Keratinocyte (primary cell): ENCODE measurements around the gene VPS26B. TPM values are rescaled to one million over a fixed set of nuclear protein-coding genes. Genes with fewer than 3 reads are reported as not detected.

Source experiments
- DNase-seq: peaks from one replicate; pipeline ENCODE4 v3.0.0-alpha.2; 2011; ENCODE audit warnings: low read depth, missing footprints, low spot score
- FAIRE-seq: peaks from 2 replicates; lab custom pipeline; 2011; peaks lifted over from hg19 to GRCh38; lab: Jason Lieb, UNC
- H2AFZ ChIP-seq: 2 replicates; pipeline ENCODE4 v1.6.0; 2012; ENCODE audit warnings: low read length, control low read depth, inconsistent platforms; ENCODE audit not compliant: control insufficient read depth
- H3K27ac ChIP-seq: 2 replicates; pipeline ENCODE4 v1.5.1; 2011; ENCODE audit warnings: low read length; ENCODE audit not compliant: control insufficient read depth, insufficient read depth
- H3K27me3 ChIP-seq: 3 replicates; pipeline ENCODE4 v1.6.0; 2011; ENCODE audit warnings: low read length; ENCODE audit not compliant: control insufficient read depth, insufficient read depth; ENCODE audit errors: extremely low read depth
- H3K36me3 ChIP-seq, 2 experiments: 2 replicates in 1 of 2; 3 replicates in 1 of 2; pipeline ENCODE4 v1.5.1; 2011; ENCODE audit warnings: low read length in 2 of 2, mild to moderate bottlenecking in 1 of 2; ENCODE audit not compliant: control insufficient read depth in 2 of 2, insufficient read depth in 2 of 2; ENCODE audit errors: extremely low read depth in 1 of 2
- H3K4me1 ChIP-seq: 3 replicates; pipeline ENCODE4 v1.5.1; 2011; ENCODE audit warnings: low read length; ENCODE audit not compliant: control insufficient read depth, insufficient read depth; ENCODE audit errors: extremely low read depth
- H3K4me2 ChIP-seq: 3 replicates; pipeline ENCODE4 v1.6.0; 2011; ENCODE audit warnings: low read depth, low read length; ENCODE audit not compliant: control insufficient read depth, insufficient read depth; ENCODE audit errors: extremely low read depth
- H3K4me3 ChIP-seq, 3 experiments: fragments of 200-600 bp in 1 of 3; sonication (generic) in 1 of 3; 2 replicates in 2 of 3; 3 replicates in 1 of 3; pipeline ENCODE4 v1.5.1; 2011 to 2016; ENCODE audit warnings: low read length in 3 of 3, mild to moderate bottlenecking in 3 of 3, control low read depth in 2 of 3, inconsistent platforms in 1 of 3, low read depth in 1 of 3, mixed read lengths in 1 of 3, mixed run types in 1 of 3, moderate library complexity in 1 of 3; ENCODE audit not compliant: control insufficient read depth in 2 of 3, insufficient read depth in 2 of 3; ENCODE audit errors: extremely low read depth in 1 of 3
- H3K79me2 ChIP-seq: 2 replicates; pipeline ENCODE4 v1.6.0; 2012; ENCODE audit warnings: low read length; ENCODE audit not compliant: control insufficient read depth, insufficient read depth
- H3K9ac ChIP-seq: 3 replicates; pipeline ENCODE4 v1.6.0; 2011; ENCODE audit warnings: low read length; ENCODE audit not compliant: control insufficient read depth, insufficient read depth; ENCODE audit errors: extremely low read depth
- H3K9me1 ChIP-seq: 3 replicates; pipeline ENCODE4 v1.6.0; 2011; ENCODE audit warnings: low read length; ENCODE audit not compliant: control insufficient read depth, insufficient read depth; ENCODE audit errors: extremely low read depth
- H3K9me3 ChIP-seq: 2 replicates; pipeline ENCODE4 v1.5.1; 2012; ENCODE audit warnings: low read depth, low read length; ENCODE audit not compliant: control insufficient read depth
- H4K20me1 ChIP-seq: 3 replicates; pipeline ENCODE4 v1.6.0; 2011; ENCODE audit warnings: low read length; ENCODE audit not compliant: control insufficient read depth, insufficient read depth; ENCODE audit errors: extremely low read depth
- CTCF ChIP-seq, 3 experiments: IDR thresholded peaks in 1 of 3; conservative IDR thresholded peaks in 1 of 3; optimal IDR thresholded peaks in 1 of 3; 2 replicates in 2 of 3; 3 replicates in 1 of 3; pipeline versions ENCODE3 to v1.5.1; 2011; ENCODE audit warnings: low read length in 3 of 3, mild to moderate bottlenecking in 3 of 3, moderate library complexity in 2 of 3, control low read depth in 1 of 3, inconsistent platforms in 1 of 3; ENCODE audit not compliant: insufficient read depth in 2 of 3; ENCODE audit errors: extremely low read depth in 1 of 3
- EZH2 ChIP-seq: IDR thresholded peaks from one replicate; pipeline ENCODE4 v1.6.1; 2012; ENCODE audit warnings: inconsistent platforms, mild to moderate bottlenecking, low read length, moderate library complexity
- dilution Hi-C: fragments of 300-500 bp; cut with MboI; formaldehyde crosslinking; loops from one replicate; pipeline ENCODE4 v1.7.0; 2020; ENCODE audit warnings: low sequenced_read_pairs; ENCODE audit not compliant: extremely low pct_ligation_motif_present
- polyA plus RNA-seq, 5 experiments: library from polyadenylated mRNA; depleted of rRNA in 3 of 5; stranded (reverse) in 3 of 5; stranded (forward) in 1 of 5; unstranded in 1 of 5; fragments of >200 nt; gene quantifications; 1 replicate in 1 of 5; 2 replicates in 3 of 5; 3 replicates in 1 of 5; pipeline versions ENCODE4 v1.2.1 to v1.2.3, GENCODE V29; 2011 to 2012; ENCODE audit warnings: missing spikeins in 2 of 5, low read depth in 1 of 5, low replicate concordance in 1 of 5

The VPS26B gene
- polyA plus RNA-seq, 1 donor (not counting 4 experiments of a cell fraction or from before 2014, with no cell fraction given), result 46.9 TPM

GRCh38 chr11:134196756-134197155 is 27.7 kb upstream of the VPS26B start:
- dilution Hi-C loops, result no loop called here
- H3K9me1 ChIP-seq, result no peaks in the 10 kb centered on the region
- DNase-seq (no peak), FAIRE-seq (no peak)
- H2AFZ ChIP-seq, result no peak overlapping the region
- no peaks in the 10 kb centered on the region for H4K20me1 ChIP-seq
- peaks cover 4 to 9% of the 10 kb centered on the region in 2 experiments for H3K36me3 ChIP-seq
- H3K4me3 ChIP-seq, result no peak overlapping the region
- H3K9me3 ChIP-seq, result no peaks in the 10 kb centered on the region
- H3K4me1 ChIP-seq, result no peaks in the 10 kb centered on the region
- H3K27ac ChIP-seq, result no peak overlapping the region
- no peak overlapping the region for H3K9ac ChIP-seq
- no peaks in the 10 kb centered on the region for H3K27me3 ChIP-seq
- no peaks in the 10 kb centered on the region for H3K79me2 ChIP-seq
- TF ChIP-seq EZH2 (no peak), CTCF (optimal IDR thresholded peaks at IDR 0.05 in 1 of 3, IDR thresholded peaks at IDR 0.05 in 1 of 3, conservative IDR thresholded peaks at IDR 0.05 in 1 of 3; ENCODE audit: extremely low read depth in 1 of 3, insufficient read depth in 2 of 3, low read length in 3 of 3) (no peak)
- no peak overlapping the region for H3K4me2 ChIP-seq

- TF ChIP-seq EZH2 (no peak), CTCF (optimal IDR thresholded peaks at IDR 0.05 in 1 of 3, IDR thresholded peaks at IDR 0.05 in 1 of 3, conservative IDR thresholded peaks at IDR 0.05 in 1 of 3; ENCODE audit: extremely low read depth in 1 of 3, insufficient read depth in 2 of 3, low read length in 3 of 3) (no peak)
- no peak overlapping the region for H3K27ac ChIP-seq
- H3K36me3 ChIP-seq, result peaks cover 0 to 5% of the 10 kb centered on the region in 2 experiments
- H3K27me3 ChIP-seq, result no peaks in the 10 kb centered on the region
- H3K9ac ChIP-seq, result no peak overlapping the region
- H3K4me2 ChIP-seq, result no peak overlapping the region
- H3K9me1 ChIP-seq, result no peaks in the 10 kb centered on the region
- no peak for FAIRE-seq
- no peak overlapping the region for H3K4me3 ChIP-seq
- dilution Hi-C loops, result no loop called here
- no peaks in the 10 kb centered on the region for H3K4me1 ChIP-seq
- H3K9me3 ChIP-seq, result no peaks in the 10 kb centered on the region
- H2AFZ ChIP-seq, result no peak overlapping the region
- DNase-seq, result no peak
- no peaks in the 10 kb centered on the region for H4K20me1 ChIP-seq
- H3K79me2 ChIP-seq, result no peaks in the 10 kb centered on the region
Measured at GRCh38 chr11:134199531-134199930, 24.9 kb upstream of the VPS26B start.
